CD14-positive monocyte (primary cell): Measurements from ENCODE around the gene CEP170B. TPM values are rescaled to one million over a fixed set of nuclear protein-coding genes. Genes with fewer than 3 reads are reported as not detected.

Source experiments
- DNase-seq, 3 donors: peaks; one replicate each; pipeline ENCODE4 v3.0.0-alpha.2; 2011 to 2022
- H2AFZ ChIP-seq: 2 replicates; pipeline ENCODE4 v1.6.0; 2012; ENCODE audit warnings: mild to moderate bottlenecking, low read depth, low read length, inconsistent platforms; ENCODE audit not compliant: insufficient read depth, poor library complexity, severe bottlenecking
- H3K27ac ChIP-seq, 2 donors: 1 replicate in 1 of 2; 2 replicates in 1 of 2; pipeline ENCODE4 v1.5.1; 2012 to 2013; ENCODE audit warnings: low read length in 2 of 2, control low read depth in 1 of 2, inconsistent platforms in 1 of 2, low read depth in 1 of 2, mild to moderate bottlenecking in 1 of 2
- H3K27me3 ChIP-seq, 2 donors: one replicate each; pipeline versions ENCODE4 v1.6.0 to v1.6.1; 2011 to 2013; ENCODE audit warnings: low read length in 2 of 2; ENCODE audit not compliant: control insufficient read depth in 2 of 2, insufficient read depth in 2 of 2
- H3K36me3 ChIP-seq, 2 donors: replicated peaks in 1 of 2; 1 replicate in 1 of 2; 2 replicates in 1 of 2; pipeline versions ENCODE4 v1.5.1 to v1.6.1; 2012 to 2013; ENCODE audit warnings: low read length in 2 of 2, control low read depth in 1 of 2, inconsistent platforms in 1 of 2, mild to moderate bottlenecking in 1 of 2; ENCODE audit not compliant: insufficient read depth in 2 of 2, control insufficient read depth in 1 of 2
- H3K4me1 ChIP-seq, 2 donors: 1 replicate in 1 of 2; 2 replicates in 1 of 2; pipeline versions ENCODE4 v1.5.1 to v1.6.1; 2012 to 2013; ENCODE audit warnings: low read length in 2 of 2, control low read depth in 1 of 2, inconsistent platforms in 1 of 2, mild to moderate bottlenecking in 1 of 2, moderate library complexity in 1 of 2; ENCODE audit not compliant: insufficient read depth in 2 of 2, control insufficient read depth in 1 of 2
- H3K4me2 ChIP-seq: replicated peaks from 2 replicates; pipeline ENCODE3; 2012; ENCODE audit warnings: low read length, moderate library complexity, mild to moderate bottlenecking; ENCODE audit not compliant: poor library complexity, severe bottlenecking; ENCODE audit errors: extremely low read depth
- H3K4me3 ChIP-seq, 3 experiments: fragments of 200-600 bp in 1 of 3; sonication (generic) in 1 of 3; replicated peaks in 1 of 3; 1 replicate in 2 of 3; 2 replicates in 1 of 3; pipeline ENCODE4 v1.5.1; 2011 to 2013; ENCODE audit warnings: low read length in 3 of 3, mild to moderate bottlenecking in 3 of 3, control low read depth in 2 of 3, low read depth in 2 of 3, inconsistent platforms in 1 of 3, moderate library complexity in 1 of 3
- H3K79me2 ChIP-seq: 2 replicates; pipeline ENCODE4 v1.6.0; 2012; ENCODE audit warnings: mild to moderate bottlenecking, control low read depth, inconsistent platforms, low read length, moderate library complexity; ENCODE audit not compliant: insufficient read depth
- H3K9ac ChIP-seq: 2 replicates; pipeline ENCODE4 v1.6.0; 2017; ENCODE audit warnings: low read length, mild to moderate bottlenecking; ENCODE audit not compliant: insufficient read depth, poor library complexity, severe bottlenecking
- H3K9me3 ChIP-seq, 2 donors: replicated peaks in 1 of 2; 1 replicate in 1 of 2; 2 replicates in 1 of 2; pipeline versions ENCODE4 v1.5.1 to v1.6.1; 2012 to 2013; ENCODE audit warnings: low read length in 2 of 2, control low read depth in 1 of 2; ENCODE audit not compliant: control insufficient read depth in 1 of 2, insufficient read depth in 1 of 2
- H4K20me1 ChIP-seq: 2 replicates; pipeline ENCODE4 v1.6.0; 2012; ENCODE audit warnings: mild to moderate bottlenecking, low read length, control low read depth, moderate library complexity; ENCODE audit not compliant: insufficient read depth
- H3K27ac Mint-ChIP-seq, 7 donors: one replicate each; pipeline ENCODE4 v1.8.0; 2020; ENCODE audit warnings: mild to moderate bottlenecking in 7 of 7, mixed read lengths in 7 of 7, moderate library complexity in 6 of 7, inconsistent platforms in 2 of 7
- H3K27me3 Mint-ChIP-seq, 3 donors: one replicate each; pipeline ENCODE4 v1.8.0; 2021 to 2022; ENCODE audit warnings: low read depth in 3 of 3, mild to moderate bottlenecking in 3 of 3, mixed read lengths in 3 of 3, moderate library complexity in 3 of 3, inconsistent platforms in 1 of 3
- H3K36me3 Mint-ChIP-seq, 2 donors: one replicate each; pipeline ENCODE4 v1.8.0; 2020; ENCODE audit warnings: mixed read lengths in 2 of 2, inconsistent platforms in 1 of 2, mild to moderate bottlenecking in 1 of 2
- H3K4me1 Mint-ChIP-seq: one replicate; pipeline ENCODE4 v1.8.0; 2020; ENCODE audit warnings: mild to moderate bottlenecking, mixed read lengths
- H3K4me3 Mint-ChIP-seq, 2 donors: one replicate each; pipeline ENCODE4 v1.8.0; 2020; ENCODE audit warnings: mild to moderate bottlenecking in 2 of 2, mixed read lengths in 2 of 2, moderate library complexity in 1 of 2
- H3K9me3 Mint-ChIP-seq, 7 donors: one replicate each; pipeline ENCODE4 v1.8.0; 2020 to 2022; ENCODE audit warnings: mixed read lengths in 7 of 7, mild to moderate bottlenecking in 6 of 7, moderate library complexity in 6 of 7, inconsistent platforms in 2 of 7
- WGBS: methylation state at CpG from one replicate; pipeline ENCODE4 v1.1.5; 2013; ENCODE audit warnings: missing lambda C conversion rate; ENCODE audit not compliant: insufficient coverage; 5-methylcytosine and 5-hydroxymethylcytosine counted together
- intact Hi-C, 2 donors: fragments of 100-400 bp; cut with micrococcal nuclease; formaldehyde crosslinking; loops; one replicate each; pipeline versions ENCODE4 v1.15.0 to v1.15.1; 2023
- polyA plus RNA-seq, 3 donors: library from polyadenylated mRNA; depleted of rRNA in 1 of 3; unstranded in 2 of 3; stranded (reverse) in 1 of 3; fragments of 300-500 nt in 2 of 3; fragments of >200 nt in 1 of 3; fragmentation: Illumina TruSeq in 2 of 3; gene quantifications; 1 replicate in 2 of 3; 2 replicates in 1 of 3; pipeline ENCODE4 v1.2.3, GENCODE V29; 2012 to 2021
- TF ChIP-seq, protein P1 (sequence below): fragments of 200-600 bp; IDR thresholded peaks from one replicate; pipeline ENCODE4 v1.8.0; 2022; ENCODE audit warnings: antibody characterized with exemption, mild to moderate bottlenecking

Gene CEP170B
- polyA plus RNA-seq, 3 donors: 0.09 TPM; not detected in 2

GRCh38 chr14:104894331-104895206 is 29.5 kb downstream of the CEP170B start:
- Histone ChIP-seq H3K9ac (no peak overlapping the region), H3K4me3 (no peak overlapping the region), H3K36me3 (no peaks in the 10 kb centered on the region), H3K27me3 (no peaks in the 10 kb centered on the region), H4K20me1 (no peaks in the 10 kb centered on the region), H2AFZ (no peak overlapping the region), H3K4me1 (no peaks in the 10 kb centered on the region), H3K9me3 (no peaks in the 10 kb centered on the region), H3K27ac (no peak overlapping the region), H3K79me2 (no peaks in the 10 kb centered on the region), H3K4me2 (no peak overlapping the region)
- peak in 1 of 3 donors; percentile 2 for DNase-seq
- Mint-ChIP-seq H3K9me3 (peaks cover 0 to 2% (median 0%) of the 10 kb centered on the region in 7 donors), H3K4me3 (no peak overlapping the region), H3K27me3 (peaks cover 3 to 10% (median 7%) of the 10 kb centered on the region in 3 donors), H3K4me1 (no peaks in the 10 kb centered on the region), H3K27ac (no peak overlapping the region), H3K36me3 (no peaks in the 10 kb centered on the region)
- 87% methylated on average over 25 of the region's 30 CpGs for WGBS
- intact Hi-C loops: no loop called here
- TF ChIP-seq, protein P1, sequence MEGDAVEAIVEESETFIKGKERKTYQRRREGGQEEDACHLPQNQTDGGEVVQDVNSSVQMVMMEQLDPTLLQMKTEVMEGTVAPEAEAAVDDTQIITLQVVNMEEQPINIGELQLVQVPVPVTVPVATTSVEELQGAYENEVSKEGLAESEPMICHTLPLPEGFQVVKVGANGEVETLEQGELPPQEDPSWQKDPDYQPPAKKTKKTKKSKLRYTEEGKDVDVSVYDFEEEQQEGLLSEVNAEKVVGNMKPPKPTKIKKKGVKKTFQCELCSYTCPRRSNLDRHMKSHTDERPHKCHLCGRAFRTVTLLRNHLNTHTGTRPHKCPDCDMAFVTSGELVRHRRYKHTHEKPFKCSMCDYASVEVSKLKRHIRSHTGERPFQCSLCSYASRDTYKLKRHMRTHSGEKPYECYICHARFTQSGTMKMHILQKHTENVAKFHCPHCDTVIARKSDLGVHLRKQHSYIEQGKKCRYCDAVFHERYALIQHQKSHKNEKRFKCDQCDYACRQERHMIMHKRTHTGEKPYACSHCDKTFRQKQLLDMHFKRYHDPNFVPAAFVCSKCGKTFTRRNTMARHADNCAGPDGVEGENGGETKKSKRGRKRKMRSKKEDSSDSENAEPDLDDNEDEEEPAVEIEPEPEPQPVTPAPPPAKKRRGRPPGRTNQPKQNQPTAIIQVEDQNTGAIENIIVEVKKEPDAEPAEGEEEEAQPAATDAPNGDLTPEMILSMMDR: no peak

DNA sequence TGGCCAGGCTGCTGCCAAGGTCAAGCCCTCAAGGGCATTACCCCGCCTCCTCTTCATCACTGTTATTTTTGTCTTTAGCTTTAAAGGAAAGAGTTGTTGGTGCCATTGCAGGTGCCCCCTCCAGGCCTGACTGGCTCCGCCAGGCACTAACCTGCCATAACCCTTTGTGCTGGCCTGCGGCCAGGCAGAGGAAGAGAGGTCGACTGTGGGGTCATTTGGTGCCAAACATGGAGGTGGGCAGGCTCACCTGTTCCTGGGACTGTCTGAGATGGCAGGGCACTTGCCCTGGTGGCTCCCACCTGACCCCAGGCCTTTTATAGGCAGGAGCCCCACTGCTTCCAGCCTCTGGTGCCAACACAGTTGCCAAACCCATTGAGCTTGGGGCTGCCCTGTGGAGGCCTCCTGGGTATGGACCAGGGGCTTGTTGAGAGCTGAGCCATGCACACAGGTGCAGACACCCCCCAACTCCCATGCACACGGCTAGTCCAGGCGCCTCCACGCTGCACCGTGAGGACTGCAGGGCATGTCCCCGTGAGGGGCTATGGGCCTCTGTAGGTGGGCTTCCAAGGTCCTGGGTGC is 30.2 kb downstream of the CEP170B start:
- Histone ChIP-seq H3K4me2 (no peak overlapping the region), H3K4me1 (no peaks in the 10 kb centered on the region), H3K36me3 (no peaks in the 10 kb centered on the region), H3K27ac (no peak overlapping the region), H4K20me1 (no peaks in the 10 kb centered on the region), H3K4me3 (no peak overlapping the region), H3K79me2 (no peaks in the 10 kb centered on the region), H3K9ac (no peak overlapping the region), H2AFZ (no peak overlapping the region), H3K9me3 (no peaks in the 10 kb centered on the region), H3K27me3 (no peaks in the 10 kb centered on the region)
- TF ChIP-seq, protein P1: no peak
- H3K4me3 Mint-ChIP-seq: no peak overlapping the region
- H3K27ac Mint-ChIP-seq: no peak overlapping the region
- H3K9me3 Mint-ChIP-seq: peaks cover 0 to 2% (median 0%) of the 10 kb centered on the region in 7 donors
- intact Hi-C loops: no loop called here
- H3K36me3 Mint-ChIP-seq: no peaks in the 10 kb centered on the region
- no peak for DNase-seq
- no peaks in the 10 kb centered on the region for H3K4me1 Mint-ChIP-seq
- H3K27me3 Mint-ChIP-seq: peaks cover 3 to 10% (median 7%) of the 10 kb centered on the region in 3 donors
- WGBS: 88% methylated on average over 8 of the region's 9 CpGs
